Subcutaneous adipose tissue (tissue), 4 donors: ENCODE results near the gene DGKD. TPM values are rescaled to one million over a fixed set of nuclear protein-coding genes. Genes with fewer than 3 reads are reported as not detected.

Source experiments
- CTCF ChIP-seq: fragments of 450-650 bp; IDR thresholded peaks from one replicate; pipeline ENCODE4 v1.5.1; 2016; ENCODE audit warnings: low read depth, mild to moderate bottlenecking, control low read depth, antibody characterized with exemption, moderate library complexity
- total RNA-seq, 4 donors: library from RNA; depleted of rRNA; stranded (reverse); fragments of >200 nt; gene quantifications; one replicate each; pipeline ENCODE4 v1.1.0, GENCODE V29; 2016

Gene DGKD
- total RNA-seq, 4 donors from 2014 or later = 13.0 to 24.9 (median 17.8) TPM

GRCh38 chr2:233379441-233379840 lies 25.1 kb downstream of the DGKD start:
- TF ChIP-seq CTCF = no peak

- TF ChIP-seq CTCF = no peak
Measured at GRCh38 chr2:233380132-233380895, 26.0 kb downstream of the DGKD start.

- TF ChIP-seq CTCF = no peak
Measured at GRCh38 chr2:233380995-233381637, 26.8 kb downstream of the DGKD start.

GRCh38 chr2:233381638-233381995 lies 27.3 kb downstream of the DGKD start:
- TF ChIP-seq CTCF = no peak

- TF ChIP-seq CTCF = no peak
Measured at GRCh38 chr2:233384015-233384414, 29.7 kb downstream of the DGKD start.

- TF ChIP-seq CTCF = no peak
Measured at GRCh38 chr2:233384811-233385488, 30.7 kb downstream of the DGKD start.

GRCh38 chr2:233385489-233386044 lies 31.3 kb downstream of the DGKD start:
- TF ChIP-seq CTCF = no peak
